ENCODE data around the gene NPAS4.

Gene NPAS4

DNA sequence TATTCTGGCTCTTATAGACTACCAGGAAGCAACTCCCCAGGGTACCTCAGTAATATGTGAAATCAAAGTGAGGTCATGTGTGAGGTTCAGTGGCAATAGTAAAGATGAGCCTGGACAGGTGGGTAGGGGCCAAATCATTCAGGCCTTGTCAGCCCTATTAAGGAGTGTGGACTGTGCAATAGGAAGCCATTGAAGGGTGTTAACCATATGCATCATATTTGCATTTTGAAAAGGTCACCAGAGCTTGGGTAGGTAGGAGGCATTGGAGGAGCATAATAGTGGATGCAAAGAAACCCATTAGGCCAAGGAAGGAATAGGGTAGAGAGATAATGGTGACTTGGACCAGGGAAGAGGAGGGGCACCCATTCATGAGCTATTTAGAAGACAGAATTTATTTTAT lies 26.2 kb downstream of the NPAS4 start:
- no peak overlapping the region for H2AFZ ChIP-seq
- no peaks in the 10 kb centered on the region for H3K79me2 ChIP-seq
- TF ChIP-seq, protein P1, sequence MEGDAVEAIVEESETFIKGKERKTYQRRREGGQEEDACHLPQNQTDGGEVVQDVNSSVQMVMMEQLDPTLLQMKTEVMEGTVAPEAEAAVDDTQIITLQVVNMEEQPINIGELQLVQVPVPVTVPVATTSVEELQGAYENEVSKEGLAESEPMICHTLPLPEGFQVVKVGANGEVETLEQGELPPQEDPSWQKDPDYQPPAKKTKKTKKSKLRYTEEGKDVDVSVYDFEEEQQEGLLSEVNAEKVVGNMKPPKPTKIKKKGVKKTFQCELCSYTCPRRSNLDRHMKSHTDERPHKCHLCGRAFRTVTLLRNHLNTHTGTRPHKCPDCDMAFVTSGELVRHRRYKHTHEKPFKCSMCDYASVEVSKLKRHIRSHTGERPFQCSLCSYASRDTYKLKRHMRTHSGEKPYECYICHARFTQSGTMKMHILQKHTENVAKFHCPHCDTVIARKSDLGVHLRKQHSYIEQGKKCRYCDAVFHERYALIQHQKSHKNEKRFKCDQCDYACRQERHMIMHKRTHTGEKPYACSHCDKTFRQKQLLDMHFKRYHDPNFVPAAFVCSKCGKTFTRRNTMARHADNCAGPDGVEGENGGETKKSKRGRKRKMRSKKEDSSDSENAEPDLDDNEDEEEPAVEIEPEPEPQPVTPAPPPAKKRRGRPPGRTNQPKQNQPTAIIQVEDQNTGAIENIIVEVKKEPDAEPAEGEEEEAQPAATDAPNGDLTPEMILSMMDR (IDR thresholded peaks at IDR 0.05), result no peak

DNA sequence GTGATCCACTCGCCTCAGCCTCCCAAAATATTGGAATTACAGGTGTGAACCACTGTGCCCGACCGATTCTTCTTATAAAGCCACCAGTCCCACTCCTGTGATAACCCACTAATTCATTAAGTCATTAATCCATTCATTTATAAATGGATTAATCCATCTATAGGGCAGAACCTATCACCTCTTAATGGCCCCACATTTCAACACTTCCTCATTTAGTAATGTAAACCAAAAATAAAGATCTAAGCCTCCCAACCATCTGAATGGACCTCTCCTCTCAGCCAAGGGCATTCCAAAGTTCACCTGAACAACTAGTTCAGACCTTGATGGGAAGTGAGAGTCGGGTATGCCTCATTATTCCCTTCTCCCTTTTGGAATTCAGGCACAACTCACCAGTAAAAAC lies 27.7 kb downstream of the NPAS4 start:
- Histone ChIP-seq H2AFZ (no peak overlapping the region), H3K4me3 (ENCODE audit: low read depth, low read length) (no peak overlapping the region), H3K27me3 (ENCODE audit: control insufficient read depth, insufficient read depth, low read length) (no peaks in the 10 kb centered on the region), H3K9me3 (ENCODE audit: control insufficient read depth, low read length) (no peaks in the 10 kb centered on the region), H3K27ac (no peak overlapping the region), H3K79me2 (no peaks in the 10 kb centered on the region), H3K36me3 (ENCODE audit: control insufficient read depth, insufficient read depth, low read length) (no peaks in the 10 kb centered on the region), H3K4me2 (ENCODE audit: low read length) (no peak overlapping the region), H3K4me1 (no peaks in the 10 kb centered on the region), H3K9ac (no peak overlapping the region)
- TF ChIP-seq, protein P1 (IDR thresholded peaks at IDR 0.05), result no peak

More for the DNA sequence above, 26.2 kb downstream of the NPAS4 start:
- Histone ChIP-seq H3K4me3 (ENCODE audit: low read depth, low read length) (no peak overlapping the region), H3K27me3 (ENCODE audit: control insufficient read depth, insufficient read depth, low read length) (no peaks in the 10 kb centered on the region), H3K36me3 (ENCODE audit: control insufficient read depth, insufficient read depth, low read length) (no peaks in the 10 kb centered on the region), H3K4me1 (no peaks in the 10 kb centered on the region), H3K9me3 (ENCODE audit: control insufficient read depth, low read length) (no peaks in the 10 kb centered on the region), H3K4me2 (ENCODE audit: low read length) (no peak overlapping the region), H3K9ac (no peak overlapping the region), H3K27ac (no peak overlapping the region)

DNA sequence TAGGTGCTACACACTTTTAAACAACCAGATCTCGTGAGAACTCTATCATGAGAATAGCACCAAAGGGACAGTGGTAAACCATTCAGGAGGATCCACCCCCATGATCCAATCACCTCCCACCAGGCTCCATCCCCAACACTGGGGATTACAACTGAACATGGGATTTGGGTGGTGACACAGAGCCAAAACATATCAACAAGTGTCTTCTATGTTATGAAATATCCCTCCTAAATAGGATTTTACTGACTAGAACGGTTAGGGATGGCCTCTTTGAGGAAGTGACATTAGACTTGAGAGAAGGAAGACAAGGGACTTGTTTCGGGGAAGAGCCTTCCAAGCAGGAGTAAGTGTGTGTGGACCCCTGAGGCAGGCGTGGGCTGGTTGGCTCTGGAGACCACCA lies 29.7 kb downstream of the NPAS4 start:
- TF ChIP-seq, protein P1 (IDR thresholded peaks at IDR 0.05), result no peak
- H3K27ac ChIP-seq, result no peak overlapping the region

DNA sequence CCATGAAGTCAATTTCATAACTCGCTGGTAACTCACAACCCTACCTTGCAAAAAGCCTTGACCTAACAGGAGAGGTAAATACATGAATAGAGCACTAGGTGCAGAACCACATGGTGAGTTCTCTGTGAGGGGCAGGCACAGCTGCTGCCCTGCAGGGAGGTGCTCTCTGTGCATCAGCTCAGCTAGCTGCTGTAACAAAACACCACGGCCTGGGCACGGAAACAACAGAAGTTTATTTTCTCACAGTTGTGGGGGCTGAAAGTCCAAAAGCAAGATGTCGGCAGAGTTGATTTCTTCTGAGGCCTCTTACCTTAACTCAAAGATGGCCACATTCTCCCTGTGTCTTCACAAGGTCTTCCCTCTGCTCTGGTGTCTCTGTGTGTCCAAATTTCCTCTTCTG lies 30.8 kb downstream of the NPAS4 start:
- no peak overlapping the region for H2AFZ ChIP-seq
- H3K27me3 ChIP-seq (ENCODE audit: control insufficient read depth, insufficient read depth, low read length), result no peaks in the 10 kb centered on the region
- no peak overlapping the region for H3K4me2 ChIP-seq (ENCODE audit: low read length)
- TF ChIP-seq, protein P1 (IDR thresholded peaks at IDR 0.05), result no peak
- no peak overlapping the region for H3K4me3 ChIP-seq (ENCODE audit: low read depth, low read length)
- H3K4me1 ChIP-seq, result peaks cover 3% of the 10 kb centered on the region
- no peak overlapping the region for H3K9ac ChIP-seq
- H3K27ac ChIP-seq, result no peak overlapping the region
- H3K79me2 ChIP-seq, result no peaks in the 10 kb centered on the region
- H3K9me3 ChIP-seq (ENCODE audit: control insufficient read depth, low read length), result no peaks in the 10 kb centered on the region
- H3K36me3 ChIP-seq (ENCODE audit: control insufficient read depth, insufficient read depth, low read length), result no peaks in the 10 kb centered on the region

More for the DNA sequence above, 29.7 kb downstream of the NPAS4 start:
- no peak overlapping the region for H2AFZ ChIP-seq
- H3K4me3 ChIP-seq (ENCODE audit: low read depth, low read length), result no peak overlapping the region
- H3K36me3 ChIP-seq (ENCODE audit: control insufficient read depth, insufficient read depth, low read length), result no peaks in the 10 kb centered on the region
- H3K27me3 ChIP-seq (ENCODE audit: control insufficient read depth, insufficient read depth, low read length), result no peaks in the 10 kb centered on the region
- no peak overlapping the region for H3K9ac ChIP-seq
- peaks cover 3% of the 10 kb centered on the region for H3K4me1 ChIP-seq
- no peak overlapping the region for H3K4me2 ChIP-seq (ENCODE audit: low read length)
- H3K9me3 ChIP-seq (ENCODE audit: control insufficient read depth, low read length), result no peaks in the 10 kb centered on the region
- no peaks in the 10 kb centered on the region for H3K79me2 ChIP-seq

DNA sequence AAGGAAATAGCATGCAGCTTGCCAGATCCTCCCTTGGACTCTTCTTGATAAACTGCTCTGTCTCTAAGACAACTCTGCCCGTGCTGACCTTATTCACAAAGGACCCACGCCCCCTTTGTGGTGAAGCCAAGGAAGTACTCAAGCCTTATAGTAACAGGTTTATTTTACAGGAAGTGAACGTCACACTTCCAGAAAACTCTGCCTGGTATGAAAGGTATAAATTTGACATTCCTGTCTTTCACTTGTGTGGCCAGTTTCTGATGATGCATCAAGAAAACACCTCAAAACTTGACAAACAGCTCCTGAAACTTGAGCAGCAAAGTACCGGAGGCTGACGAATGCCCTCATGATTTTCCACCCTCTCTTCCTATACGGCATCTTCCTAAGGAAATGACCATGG lies 33.4 kb downstream of the NPAS4 start:
- H3K4me3 ChIP-seq (ENCODE audit: low read depth, low read length), result no peak overlapping the region
- H3K27me3 ChIP-seq (ENCODE audit: control insufficient read depth, insufficient read depth, low read length), result no peaks in the 10 kb centered on the region
- H3K9ac ChIP-seq, result no peak overlapping the region
- TF ChIP-seq, protein P1 (IDR thresholded peaks at IDR 0.05), result no peak
- H3K9me3 ChIP-seq (ENCODE audit: control insufficient read depth, low read length), result no peaks in the 10 kb centered on the region
- peaks cover 3% of the 10 kb centered on the region for H3K4me1 ChIP-seq
- peak overlapping the region; percentile 68 for H3K27ac ChIP-seq
- no peak overlapping the region for H3K4me2 ChIP-seq (ENCODE audit: low read length)
- H2AFZ ChIP-seq, result peak overlapping the region; percentile 45
- H3K79me2 ChIP-seq, result no peaks in the 10 kb centered on the region
- H3K36me3 ChIP-seq (ENCODE audit: control insufficient read depth, insufficient read depth, low read length), result no peaks in the 10 kb centered on the region
